ENCODE data around the gene THSD4.

Gene THSD4

DNA sequence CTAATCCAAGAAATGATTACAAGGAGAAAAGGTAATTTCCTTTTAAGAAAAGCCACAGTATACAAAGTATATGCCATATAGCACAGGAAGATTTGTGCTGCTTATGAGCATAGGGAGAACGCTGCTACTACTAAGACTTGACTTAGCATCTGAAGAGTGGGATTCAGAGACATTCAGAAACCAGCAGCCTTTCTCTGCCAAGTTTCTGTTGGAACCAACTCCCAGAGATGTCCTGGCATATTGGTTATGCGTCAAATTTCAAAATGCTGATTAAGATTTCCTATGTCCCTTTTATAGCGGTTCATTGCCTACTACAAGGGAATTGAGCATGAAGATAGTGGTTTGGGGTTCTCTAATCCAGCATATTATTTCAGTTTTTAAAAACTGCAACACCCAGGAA lies 700.0 kb downstream of the THSD4 start:
- H3K27me3 ChIP-seq (ENCODE audit: low read depth, low read length), result no peaks in the 10 kb centered on the region
- no peak overlapping the region for H3K4me2 ChIP-seq (ENCODE audit: low read length)
- H4K20me1 ChIP-seq (ENCODE audit: insufficient read depth, low read length), result no peaks in the 10 kb centered on the region
- no peak overlapping the region for H3K4me3 ChIP-seq (ENCODE audit: low read length)
- H3K9ac ChIP-seq (ENCODE audit: low read length), result no peak overlapping the region
- peaks cover 4% of the 10 kb centered on the region; the same call in 1 of the 2 replicates for H3K9me3 ChIP-seq (ENCODE audit: insufficient read depth, low read length)
- no peak for TF ChIP-seq EZH2phosphoT487 (IDR thresholded peaks at IDR 0.05; ENCODE audit: low read depth)
- TF ChIP-seq, protein P1, sequence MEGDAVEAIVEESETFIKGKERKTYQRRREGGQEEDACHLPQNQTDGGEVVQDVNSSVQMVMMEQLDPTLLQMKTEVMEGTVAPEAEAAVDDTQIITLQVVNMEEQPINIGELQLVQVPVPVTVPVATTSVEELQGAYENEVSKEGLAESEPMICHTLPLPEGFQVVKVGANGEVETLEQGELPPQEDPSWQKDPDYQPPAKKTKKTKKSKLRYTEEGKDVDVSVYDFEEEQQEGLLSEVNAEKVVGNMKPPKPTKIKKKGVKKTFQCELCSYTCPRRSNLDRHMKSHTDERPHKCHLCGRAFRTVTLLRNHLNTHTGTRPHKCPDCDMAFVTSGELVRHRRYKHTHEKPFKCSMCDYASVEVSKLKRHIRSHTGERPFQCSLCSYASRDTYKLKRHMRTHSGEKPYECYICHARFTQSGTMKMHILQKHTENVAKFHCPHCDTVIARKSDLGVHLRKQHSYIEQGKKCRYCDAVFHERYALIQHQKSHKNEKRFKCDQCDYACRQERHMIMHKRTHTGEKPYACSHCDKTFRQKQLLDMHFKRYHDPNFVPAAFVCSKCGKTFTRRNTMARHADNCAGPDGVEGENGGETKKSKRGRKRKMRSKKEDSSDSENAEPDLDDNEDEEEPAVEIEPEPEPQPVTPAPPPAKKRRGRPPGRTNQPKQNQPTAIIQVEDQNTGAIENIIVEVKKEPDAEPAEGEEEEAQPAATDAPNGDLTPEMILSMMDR (IDR thresholded peaks at IDR 0.05; ENCODE audit: low read depth, low read length), result no peak
- H3K4me1 ChIP-seq (ENCODE audit: low read length), result no peaks in the 10 kb centered on the region
- H2AFZ ChIP-seq (ENCODE audit: low read depth, low read length), result no peak overlapping the region
- H3K27ac ChIP-seq (ENCODE audit: low read length), result no peak overlapping the region
- no peaks in the 10 kb centered on the region for H3K79me2 ChIP-seq (ENCODE audit: low read length)
- peaks cover 7% of the 10 kb centered on the region for H3K36me3 ChIP-seq (replicated peaks; ENCODE audit: low read depth, low read length)

DNA sequence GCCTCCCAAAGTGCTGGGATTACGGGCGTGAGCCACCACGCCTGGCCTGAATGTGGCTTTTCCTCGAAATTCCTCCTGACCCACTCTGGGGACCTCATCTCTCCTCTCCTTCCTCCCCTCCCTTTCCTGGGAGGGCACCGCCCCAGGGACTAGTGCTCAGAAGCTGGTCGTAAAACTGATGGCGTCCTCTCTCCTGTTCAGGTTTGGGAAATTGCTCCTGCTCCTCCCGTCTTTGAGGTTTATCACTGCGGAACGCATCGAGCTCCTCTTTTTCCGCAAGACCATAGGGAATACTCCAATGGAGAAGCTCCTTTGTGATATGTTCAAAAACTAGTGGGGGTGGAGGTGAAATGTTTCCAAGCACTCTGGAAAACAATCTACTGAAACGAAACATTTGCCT lies 702.1 kb downstream of the THSD4 start:
- Histone ChIP-seq H3K27me3 (ENCODE audit: low read depth, low read length) (no peaks in the 10 kb centered on the region), H3K27ac (ENCODE audit: low read length) (no peak overlapping the region), H3K4me1 (ENCODE audit: low read length) (no peaks in the 10 kb centered on the region), H4K20me1 (ENCODE audit: insufficient read depth, low read length) (no peaks in the 10 kb centered on the region), H3K4me3 (ENCODE audit: low read length) (no peak overlapping the region), H3K4me2 (ENCODE audit: low read length) (no peak overlapping the region), H2AFZ (ENCODE audit: low read depth, low read length) (no peak overlapping the region), H3K9me3 (ENCODE audit: insufficient read depth, low read length) (peaks cover 19% of the 10 kb centered on the region), H3K9ac (ENCODE audit: low read length) (no peak overlapping the region), H3K36me3 (replicated peaks; ENCODE audit: low read depth, low read length) (peaks cover 24% of the 10 kb centered on the region), H3K79me2 (ENCODE audit: low read length) (no peaks in the 10 kb centered on the region)
- TF ChIP-seq, protein P1 (IDR thresholded peaks at IDR 0.05; ENCODE audit: low read depth, low read length), result no peak

DNA sequence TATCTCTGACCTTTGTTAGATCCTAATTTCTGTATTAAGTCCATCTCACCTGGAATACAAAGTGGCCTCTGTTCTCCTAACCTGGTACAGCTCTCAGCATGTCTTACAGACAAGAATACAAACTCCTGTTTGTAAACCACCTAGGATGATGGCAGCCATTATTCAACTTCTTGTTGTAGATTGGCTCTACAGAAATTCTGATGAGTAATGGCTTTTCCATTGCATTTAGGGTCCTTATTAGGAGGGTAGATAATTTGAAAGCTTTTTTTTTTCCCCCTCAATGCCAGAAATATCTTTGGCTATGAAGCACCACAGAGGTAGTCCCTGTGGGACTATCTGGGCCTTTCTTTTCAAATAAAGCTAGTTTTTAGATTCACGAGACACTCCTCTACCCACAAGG lies 704.9 kb downstream of the THSD4 start:
- TF ChIP-seq, protein P1 (IDR thresholded peaks at IDR 0.05; ENCODE audit: low read depth, low read length), result no peak
- TF ChIP-seq EZH2phosphoT487 (IDR thresholded peaks at IDR 0.05; ENCODE audit: low read depth), result no peak
- Histone ChIP-seq H3K9me3 (ENCODE audit: insufficient read depth, low read length) (peaks cover 26% of the 10 kb centered on the region), H3K27ac (ENCODE audit: low read length) (no peak overlapping the region), H3K79me2 (ENCODE audit: low read length) (no peaks in the 10 kb centered on the region), H3K4me1 (ENCODE audit: low read length) (no peaks in the 10 kb centered on the region), H3K4me2 (ENCODE audit: low read length) (no peak overlapping the region), H2AFZ (ENCODE audit: low read depth, low read length) (no peak overlapping the region), H3K27me3 (ENCODE audit: low read depth, low read length) (no peaks in the 10 kb centered on the region), H3K4me3 (ENCODE audit: low read length) (no peak overlapping the region), H3K36me3 (replicated peaks; ENCODE audit: low read depth, low read length) (peaks cover 50% of the 10 kb centered on the region), H3K9ac (ENCODE audit: low read length) (no peak overlapping the region), H4K20me1 (ENCODE audit: insufficient read depth, low read length) (no peaks in the 10 kb centered on the region)

DNA sequence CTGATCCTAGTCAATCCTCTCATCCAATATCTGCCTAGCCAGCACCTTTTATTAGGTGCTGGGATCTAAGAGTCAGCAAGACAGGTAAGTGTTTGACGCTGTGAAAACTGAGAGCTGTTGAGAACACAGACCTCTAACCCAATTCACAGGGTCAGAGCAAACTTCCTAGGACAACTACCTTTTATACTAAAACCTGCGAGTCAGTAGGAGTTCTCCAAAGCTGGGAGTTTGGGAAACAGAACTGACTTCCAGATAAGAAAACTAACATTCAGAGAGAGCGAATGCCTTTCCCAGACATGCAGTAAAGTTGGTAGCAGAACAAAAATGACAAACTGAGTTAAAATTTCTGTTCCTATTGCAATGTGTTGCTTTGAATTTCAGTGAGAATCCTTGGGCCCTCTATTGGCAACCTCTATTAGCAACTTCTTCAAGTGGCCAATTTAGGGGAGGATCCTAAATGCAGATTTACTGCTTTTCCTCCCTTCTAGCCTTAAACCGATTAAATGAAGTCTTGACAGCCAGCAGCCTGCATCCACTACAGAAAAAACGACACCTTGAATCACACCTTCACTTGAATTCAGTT lies 706.4 kb downstream of the THSD4 start:
- Histone ChIP-seq H3K4me2 (ENCODE audit: low read length) (no peak overlapping the region), H3K27ac (ENCODE audit: low read length) (no peak overlapping the region), H4K20me1 (ENCODE audit: insufficient read depth, low read length) (no peaks in the 10 kb centered on the region), H2AFZ (ENCODE audit: low read depth, low read length) (no peak overlapping the region), H3K9me3 (ENCODE audit: insufficient read depth, low read length) (peaks cover 26% of the 10 kb centered on the region), H3K27me3 (ENCODE audit: low read depth, low read length) (no peaks in the 10 kb centered on the region), H3K4me3 (ENCODE audit: low read length) (no peak overlapping the region), H3K4me1 (ENCODE audit: low read length) (no peaks in the 10 kb centered on the region), H3K79me2 (ENCODE audit: low read length) (no peaks in the 10 kb centered on the region), H3K36me3 (replicated peaks; ENCODE audit: low read depth, low read length) (peaks cover 65% of the 10 kb centered on the region), H3K9ac (ENCODE audit: low read length) (no peak overlapping the region)
- TF ChIP-seq, protein P1 (IDR thresholded peaks at IDR 0.05; ENCODE audit: low read depth, low read length), result no peak
- no peak for TF ChIP-seq EZH2phosphoT487 (IDR thresholded peaks at IDR 0.05; ENCODE audit: low read depth)

Data from OCI-LY3 (cell line).